ENCODE data around the gene DPY19L3.

- TF ChIP-seq CTCF (IDR thresholded peaks at IDR 0.05) (no peak), EZH2 (IDR thresholded peaks at IDR 0.05) (no peak)
Observed at GRCh38 chr19:32364040-32364439, 41.5 kb upstream of the DPY19L3 start.

All from neural progenitor cell (in vitro differentiated cells).